Adrenal gland (tissue), 12 donors: ENCODE data around the gene KRTAP4-6. TPM values are rescaled to one million over a fixed set of nuclear protein-coding genes. Genes with fewer than 3 reads are reported as not detected.
"Not testable (repeated sequence)": the region's sequence is repeated elsewhere in the genome, so short reads cannot be mapped to it uniquely, and the experiment has no call there.

Experiments used
- DNase-seq, 7 donors: peaks; one replicate each; pipeline ENCODE4 v3.0.0-alpha.2; 2019 to 2020
- H3K27ac ChIP-seq, 5 donors: fragments of 200-600 bp; sonication (generic) in 4 of 5; 1 replicate in 3 of 5; 2 replicates in 2 of 5; pipeline versions ENCODE4 v1.5.1 to v1.8.0; 2016 to 2020; ENCODE audit warnings: mild to moderate bottlenecking in 1 of 5
- H3K27me3 ChIP-seq: fragments of 200-600 bp; 2 replicates; pipeline ENCODE4 v1.8.0; 2021
- H3K36me3 ChIP-seq, 2 donors: fragments of 200-600 bp; replicated peaks in 1 of 2; 1 replicate in 1 of 2; 2 replicates in 1 of 2; pipeline versions ENCODE4 v1.5.1 to v1.8.0; 2018 to 2022
- H3K4me1 ChIP-seq, 2 donors: fragments of 200-600 bp; replicated peaks in 1 of 2; 1 replicate in 1 of 2; 2 replicates in 1 of 2; pipeline versions ENCODE4 v1.5.1 to v1.8.0; 2018 to 2021
- H3K4me3 ChIP-seq, 4 donors: fragments of 200-600 bp; sonication (generic) in 3 of 4; one replicate each; pipeline ENCODE4 v1.5.1; 2016 to 2018
- H3K9me3 ChIP-seq, 3 donors: fragments of 200-600 bp; sonication (generic) in 1 of 3; replicated peaks in 1 of 3; 1 replicate in 2 of 3; 2 replicates in 1 of 3; pipeline versions ENCODE4 v1.5.1 to v1.8.0; 2016 to 2021
- CTCF ChIP-seq, 6 experiments: fragments of 450-650 bp in 4 of 6; fragments of 200-600 bp in 2 of 6; sonication (generic) in 1 of 6; IDR thresholded peaks; 1 replicate in 5 of 6; 2 replicates in 1 of 6; pipeline versions ENCODE4 v1.5.1 to v1.8.0; 2016 to 2021; ENCODE audit warnings: antibody characterized with exemption in 6 of 6, mild to moderate bottlenecking in 2 of 6, moderate library complexity in 1 of 6
- POLR2A ChIP-seq, 2 donors: fragments of 450-650 bp; IDR thresholded peaks; one replicate each; pipeline ENCODE4 v1.6.1; 2017; ENCODE audit warnings: antibody characterized with exemption in 2 of 2, mild to moderate bottlenecking in 2 of 2, moderate library complexity in 1 of 2
- WGBS, 4 donors: extraction: QIAGEN DNeasy Blood & Tissue Kit in 2 of 4; methylation state at CpG; one replicate each; pipeline versions ENCODE4 v1.1.5 to v1.1.7; 2013 to 2017; 5-methylcytosine and 5-hydroxymethylcytosine counted together
- intact Hi-C, 2 donors: fragments of 100-400 bp; cut with DNase I; formaldehyde crosslinking; loops; one replicate each; pipeline versions ENCODE4 v1.14.1 to v1.15.0; 2022 to 2023
- polyA plus RNA-seq, 3 donors: library from polyadenylated mRNA; stranded (reverse); fragments of 200-250 nt in 2 of 3; fragments of 350-450 nt in 1 of 3; fragmentation: Illumina TruSeq in 1 of 3; extraction: RNeasy Lipid Tissue Mini Kit (QIAGEN cat#74804) in 1 of 3; gene quantifications; one replicate each; pipeline ENCODE4 v1.2.3, GENCODE V29; 2013 to 2014
- total RNA-seq, 9 donors: library from RNA; depleted of rRNA in 4 of 9; stranded (reverse); fragments of >200 nt in 4 of 9; fragments of 120-200 nt in 1 of 9; fragmentation: NEBNext Ultra II Directional in 1 of 9; extraction: Animal tissue kit (Norgen Biotek cat#: 25700) in 1 of 9; gene quantifications; one replicate each; pipeline versions ENCODE4 v1.1.0 to v1.2.4, GENCODE V29; 2013 to 2023
- donor health status: healthy with polysubstance abuse.
- donor health status: Bipolar disorder and iron deficiency.
- donor health status: DM: yes; HTN: yes; CAD: no.
- donor health status: DM: no; HTN: no; CAD: no.
- donor health status: DM: no; HTN: no; CAD: no.
- donor health status: DM: yes; HTN: yes; CAD: no.

Gene KRTAP4-6
- total and polyA plus RNA-seq, 12 donors, result not detected

- H3K27ac ChIP-seq, result no peak overlapping the region
- intact Hi-C loops, result no loop called here
- DNase-seq, result no peak
- H3K4me3 ChIP-seq, result no peak overlapping the region
- no peaks in the 10 kb centered on the region for H3K4me1 ChIP-seq
- TF ChIP-seq CTCF (IDR thresholded peaks at IDR 0.05) (no peak), POLR2A (IDR thresholded peaks at IDR 0.05) (no peak)
- no peaks in the 10 kb centered on the region for H3K36me3 ChIP-seq
- no peaks in the 10 kb centered on the region for H3K27me3 ChIP-seq
- H3K9me3 ChIP-seq, result no peaks in the 10 kb centered on the region
- 82 to 94% (median 85%) methylated on average over 1 of the region's 1 CpG for whole genome bisulfite sequencing, 4 donors
Observed at GRCh38 chr17:41103896-41104295, 36.4 kb downstream of the KRTAP4-6 start.

DNA sequence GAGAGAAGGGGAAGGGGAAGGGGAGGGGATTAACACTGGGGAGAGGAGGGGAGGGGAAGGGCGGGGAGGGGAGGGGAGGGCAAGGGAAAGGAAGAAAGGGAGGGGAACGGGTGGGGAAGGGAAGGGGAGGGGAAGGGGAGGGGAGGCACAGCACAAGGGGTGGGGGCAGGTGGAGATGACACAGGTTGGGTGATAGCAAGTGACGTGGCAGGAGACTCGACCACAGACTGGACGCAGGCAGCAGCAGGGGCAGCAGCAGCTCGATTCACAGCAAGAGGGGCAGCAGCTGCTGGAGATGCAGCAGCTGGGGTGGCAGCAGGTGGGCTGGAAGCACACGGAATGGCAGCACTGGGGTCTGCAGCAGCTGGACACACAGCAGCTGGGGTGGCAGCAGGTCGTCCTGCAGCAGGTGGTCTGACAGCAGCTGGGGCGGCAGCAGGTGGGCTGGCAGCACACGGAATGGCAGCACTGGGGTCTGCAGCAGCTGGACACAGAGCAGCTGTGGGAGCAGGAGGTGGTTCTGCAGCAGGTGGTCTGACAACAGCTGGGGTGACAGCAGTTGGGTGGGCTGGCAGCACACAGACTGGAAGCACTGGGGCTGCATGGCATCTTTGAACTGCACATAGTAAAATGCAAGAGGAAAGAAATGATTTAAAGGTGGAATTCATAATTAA lies 38.6 kb downstream of the KRTAP4-6 start, which contains the start of gene KRTAP4-16:
TSS of gene KRTAP4-16 (minus strand) at position 624 of the 674 bp plus-strand sequence. CDS start at position 624, 0 bp downstream.
- Histone ChIP-seq H3K4me1 (no peaks in the 10 kb centered on the region), H3K9me3 (no peaks in the 10 kb centered on the region), H3K27me3 (no peaks in the 10 kb centered on the region), H3K4me3 (no peak within 1 kb of the TSS), H3K36me3 (no peaks in the 10 kb centered on the region), H3K27ac (no peak within 1 kb of the TSS)
- no peak for TF ChIP-seq POLR2A (IDR thresholded peaks at IDR 0.05)
- TF ChIP-seq CTCF (IDR thresholded peaks at IDR 0.05), result no peak
- no peak for DNase-seq
- WGBS, 4 donors, result 44 to 68% (median 62%) methylated on average over 8 to 10 of the region's 10 CpGs
- intact Hi-C loops, result no loop called here

- H3K9me3 ChIP-seq, intact Hi-C loops, DNase-seq, H3K27me3 ChIP-seq, H3K4me1 ChIP-seq, H3K4me3 ChIP-seq, H3K36me3 ChIP-seq, H3K27ac ChIP-seq: not testable (repeated sequence)
- 46 to 54% (median 49%) methylated on average over 7 of the region's 7 CpGs for WGBS, 4 donors
Observed at GRCh38 chr17:41099682-41100480, 40.5 kb downstream of the KRTAP4-6 start.

GRCh38 chr17:41098481-41098880 lies 41.9 kb downstream of the KRTAP4-6 start:
- no peak overlapping the region for H3K27ac ChIP-seq
- no peaks in the 10 kb centered on the region for H3K4me1 ChIP-seq
- intact Hi-C loops, result no loop called here
- no peaks in the 10 kb centered on the region for H3K36me3 ChIP-seq
- no peak for TF ChIP-seq CTCF (IDR thresholded peaks at IDR 0.05)
- no peak for TF ChIP-seq POLR2A (IDR thresholded peaks at IDR 0.05)
- no peak for DNase-seq
- 63 to 80% (median 76%) methylated on average over 6 of the region's 6 CpGs for WGBS, 4 donors
- H3K27me3 ChIP-seq, result no peaks in the 10 kb centered on the region
- no peaks in the 10 kb centered on the region for H3K9me3 ChIP-seq
- H3K4me3 ChIP-seq, result no peak overlapping the region
